GM12878 (cell line): ENCODE measurements around the gene ZMYND19. TPM values are rescaled to one million over a fixed set of nuclear protein-coding genes. Genes with fewer than 3 reads are reported as not detected.

Experiments used
- ATAC-seq: fragments of 200-7000 bp; cut with Tn5 transposase; 3 replicates; pipeline ENCODE4 v1.9.1; 2020; ENCODE audit warnings: mild to moderate bottlenecking, moderate library complexity
- BruUV-seq: library from RNA; stranded (reverse); fragments of 400-500 nt; replicated peaks from 2 replicates; lab custom pipeline; 2021; lab: Mats Ljungman, UMichigan
- CTCF ChIA-PET: fragments of 300-600 bp; sonication (Branson Sonifier 250); formaldehyde crosslinking; extraction: SDS; loops from one replicate; lab custom pipeline; 2021; ENCODE audit warnings: inconsistent platforms; lab: Yijun Ruan, JAX
- POLR2A ChIA-PET: fragments of 350-600 bp; formaldehyde crosslinking; extraction: SDS; loops from one replicate; lab custom pipeline; 2021; ENCODE audit warnings: inconsistent platforms; lab: Charles Lee
- RAD21 ChIA-PET: fragments of 300-600 bp; sonication (Branson Sonifier 250); formaldehyde crosslinking; loops from one replicate; lab custom pipeline; 2023; ENCODE audit warnings: antibody characterized with exemption; ENCODE audit not compliant: unreplicated experiment; lab: Charles Lee
- SMC1A ChIA-PET: fragments of 300-600 bp; sonication (Branson Sonifier 250); formaldehyde crosslinking; loops from one replicate; lab custom pipeline; 2023; ENCODE audit not compliant: unreplicated experiment, uncharacterized antibody; lab: Charles Lee
- DNase-seq: peaks from one replicate; pipeline ENCODE4 v3.0.0-alpha.2; 2011; ENCODE audit warnings: low read depth, low spot score
- FAIRE-seq: peaks from 3 replicates; lab custom pipeline; 2011; peaks lifted over from hg19 to GRCh38; lab: Jason Lieb, UNC
- H2AFZ ChIP-seq: 2 replicates; pipeline ENCODE4 v1.6.0; 2011; ENCODE audit warnings: low read depth, low read length, control low read depth; ENCODE audit not compliant: control insufficient read depth
- H3K27ac ChIP-seq: 2 replicates; pipeline ENCODE4 v1.5.1; 2011; ENCODE audit warnings: control low read depth; ENCODE audit not compliant: control insufficient read depth, insufficient read depth
- H3K27me3 ChIP-seq, 2 experiments: replicated peaks in 1 of 2; 2 replicates each; pipeline versions ENCODE4 v1.6.0 to v1.6.1; 2011; ENCODE audit warnings: low read length in 1 of 2; ENCODE audit not compliant: control insufficient read depth in 2 of 2, insufficient read depth in 2 of 2
- H3K36me3 ChIP-seq, 2 experiments: 2 replicates each; pipeline ENCODE4 v1.5.1; 2011; ENCODE audit warnings: low read length in 1 of 2; ENCODE audit not compliant: control insufficient read depth in 2 of 2, insufficient read depth in 2 of 2
- H3K4me1 ChIP-seq: 2 replicates; pipeline ENCODE4 v1.6.1; 2011; ENCODE audit warnings: mild to moderate bottlenecking, low read length, moderate library complexity, mixed read lengths; ENCODE audit not compliant: control insufficient read depth, insufficient read depth
- H3K4me2 ChIP-seq: 2 replicates; pipeline ENCODE4 v1.6.0; 2011; ENCODE audit warnings: control low read depth; ENCODE audit not compliant: control insufficient read depth, insufficient read depth
- H3K4me3 ChIP-seq: fragments of 200-600 bp; sonication (generic); 2 replicates; pipeline ENCODE4 v1.5.1; 2016
- H3K79me2 ChIP-seq: 2 replicates; pipeline ENCODE4 v1.6.0; 2011; ENCODE audit warnings: low read length; ENCODE audit not compliant: control insufficient read depth, insufficient read depth
- H3K9ac ChIP-seq: 2 replicates; pipeline ENCODE4 v1.8.0; 2011; ENCODE audit warnings: low read length, control low read depth, mixed read lengths; ENCODE audit not compliant: control insufficient read depth, insufficient read depth
- H3K9me3 ChIP-seq: replicated peaks from 3 replicates; pipeline ENCODE4 v1.5.1; 2011; ENCODE audit warnings: mild to moderate bottlenecking, low read length; ENCODE audit not compliant: control insufficient read depth, insufficient read depth
- H4K20me1 ChIP-seq: 2 replicates; pipeline ENCODE4 v1.6.0; 2011; ENCODE audit not compliant: control insufficient read depth, insufficient read depth
- BACH1 ChIP-seq: fragments of 450-650 bp; IDR thresholded peaks from 2 replicates; pipeline ENCODE4 v1.6.1; 2017; ENCODE audit warnings: mild to moderate bottlenecking, borderline replicate concordance
- BCL11A ChIP-seq: IDR thresholded peaks from 2 replicates; pipeline ENCODE4 v1.6.1; 2011; ENCODE audit warnings: low read depth, low read length
- CBX3 ChIP-seq: fragments of 200-600 bp; sonication (generic); IDR thresholded peaks from 2 replicates; pipeline ENCODE4 v1.6.1; 2016; ENCODE audit warnings: low read depth, borderline replicate concordance
- CHD2 ChIP-seq: IDR thresholded peaks from 2 replicates; pipeline ENCODE4 v1.6.1; 2011; ENCODE audit warnings: low read depth, low read length, improper control_type of control experiment, borderline replicate concordance
- MYC ChIP-seq: IDR thresholded peaks from 2 replicates; pipeline ENCODE4 v1.6.1; 2011; ENCODE audit warnings: mild to moderate bottlenecking, low read length, moderate library complexity, inconsistent platforms; ENCODE audit not compliant: insufficient read depth, insufficient replicate concordance, insufficient read length, severe bottlenecking
- NR2F1 ChIP-seq: fragments of 450-650 bp; conservative IDR thresholded peaks from 2 replicates; pipeline ENCODE4 v1.6.1; 2017; ENCODE audit warnings: mild to moderate bottlenecking
- PRDM15 ChIP-seq: fragments of 450-650 bp; formaldehyde crosslinking; IDR thresholded peaks from 2 replicates; pipeline ENCODE4 v1.4.0; 2020; ENCODE audit warnings: mild to moderate bottlenecking, moderate library complexity
- RELA ChIP-seq: fragments of 450-650 bp; IDR thresholded peaks from 2 replicates; pipeline ENCODE4 v1.8.0; 2014; ENCODE audit warnings: borderline replicate concordance; ENCODE audit not compliant: partially characterized antibody
- RUNX3 ChIP-seq: IDR thresholded peaks from 2 replicates; pipeline ENCODE4 v1.6.1; 2012; ENCODE audit warnings: low read length, inconsistent platforms
- SIX5 ChIP-seq: IDR thresholded peaks from 2 replicates; pipeline ENCODE4 v1.6.1; 2011; ENCODE audit warnings: mild to moderate bottlenecking, low read depth, low read length, moderate library complexity; ENCODE audit not compliant: severe bottlenecking
- SMARCA5 ChIP-seq: fragments of 450-650 bp; IDR thresholded peaks from 2 replicates; pipeline ENCODE4 v1.6.1; 2017; ENCODE audit warnings: mild to moderate bottlenecking
- SMC3 ChIP-seq: IDR thresholded peaks from 2 replicates; pipeline ENCODE4 v1.6.1; 2011; ENCODE audit warnings: low read length, improper control_type of control experiment, borderline replicate concordance
- SRF ChIP-seq, 2 experiments: IDR thresholded peaks; 2 replicates each; pipeline ENCODE4 v1.6.1; 2011; ENCODE audit warnings: low read depth in 2 of 2, low read length in 2 of 2, mild to moderate bottlenecking in 1 of 2, moderate library complexity in 1 of 2
- STAT1 ChIP-seq: fragments of 450-650 bp; conservative IDR thresholded peaks from 2 replicates; pipeline ENCODE4 v1.6.1; 2014; ENCODE audit warnings: antibody characterized with exemption, mild to moderate bottlenecking
- TARDBP ChIP-seq: IDR thresholded peaks from 2 replicates; pipeline ENCODE4 v1.6.1; 2016; ENCODE audit warnings: borderline replicate concordance
- WGBS: methylation state at CpG from one replicate; pipeline ENCODE4 v1.1.6; 2016; ENCODE audit warnings: low lambda C conversion rate; ENCODE audit not compliant: insufficient replicate concordance, insufficient coverage; ENCODE audit errors: missing lambda C conversion rate; 5-methylcytosine and 5-hydroxymethylcytosine counted together
- in situ Hi-C: fragments of 300-500 bp; cut with MboI; formaldehyde crosslinking; loops from 9 replicates; pipeline ENCODE4 v1.14.3; 2018; ENCODE audit warnings: mixed read lengths
- intact Hi-C: fragments of 100-400 bp; cut with micrococcal nuclease; formaldehyde crosslinking; loops from one replicate; pipeline ENCODE4 v1.14.2; 2022; ENCODE audit not compliant: unreplicated experiment
- polyA plus RNA-seq, 11 experiments: library from polyadenylated mRNA; depleted of rRNA in 4 of 11; unstranded in 6 of 11; stranded (reverse) in 5 of 11; fragments of >200 nt; fragmentation: Nextera tagmentation in 4 of 11; fragmentation: Illumina TruSeq in 1 of 11; extraction: Ambion mirVana in 4 of 11; extraction: Trizol in 1 of 11; gene quantifications; 1 replicate in 1 of 11; 2 replicates in 10 of 11; pipeline versions ENCODE4 v1.2.1 to v1.2.3, GENCODE V29; 2011 to 2016; ENCODE audit warnings: inconsistent platforms in 2 of 11, missing spikeins in 2 of 11, low read depth in 1 of 11
- total RNA-seq, 4 experiments: library from RNA; depleted of rRNA in 3 of 4; stranded (reverse); fragments of >200 nt in 3 of 4; fragmentation: Illumina TruSeq in 1 of 4; extraction: Trizol in 1 of 4; gene quantifications; 2 replicates each; pipeline versions ENCODE4 v1.2.1 to v1.2.3, GENCODE V29; 2013 to 2021
- TF ChIP-seq, protein P1 (sequence below): fragments of 450-650 bp; IDR thresholded peaks from 2 replicates; pipeline ENCODE4 v1.6.1; 2016; ENCODE audit warnings: mild to moderate bottlenecking
- TF ChIP-seq, protein P2 (sequence below), 3 experiments: IDR thresholded peaks in 2 of 3; conservative IDR thresholded peaks in 1 of 3; 2 replicates each; pipeline ENCODE4 v1.5.1; 2011; ENCODE audit warnings: low read depth in 3 of 3, low read length in 3 of 3, mild to moderate bottlenecking in 3 of 3, control low read depth in 2 of 3, moderate library complexity in 2 of 3, inconsistent platforms in 1 of 3, mixed read lengths in 1 of 3; ENCODE audit not compliant: control insufficient read depth in 2 of 3, insufficient read depth in 1 of 3; ENCODE audit errors: extremely low read depth in 1 of 3

Gene ZMYND19
- total and polyA plus RNA-seq, 10 of the 15 experiments (the other 5 are each of a cell fraction or from before 2014, with no cell fraction given), result 0.84 to 54.8 (median 20.1) TPM

DNA sequence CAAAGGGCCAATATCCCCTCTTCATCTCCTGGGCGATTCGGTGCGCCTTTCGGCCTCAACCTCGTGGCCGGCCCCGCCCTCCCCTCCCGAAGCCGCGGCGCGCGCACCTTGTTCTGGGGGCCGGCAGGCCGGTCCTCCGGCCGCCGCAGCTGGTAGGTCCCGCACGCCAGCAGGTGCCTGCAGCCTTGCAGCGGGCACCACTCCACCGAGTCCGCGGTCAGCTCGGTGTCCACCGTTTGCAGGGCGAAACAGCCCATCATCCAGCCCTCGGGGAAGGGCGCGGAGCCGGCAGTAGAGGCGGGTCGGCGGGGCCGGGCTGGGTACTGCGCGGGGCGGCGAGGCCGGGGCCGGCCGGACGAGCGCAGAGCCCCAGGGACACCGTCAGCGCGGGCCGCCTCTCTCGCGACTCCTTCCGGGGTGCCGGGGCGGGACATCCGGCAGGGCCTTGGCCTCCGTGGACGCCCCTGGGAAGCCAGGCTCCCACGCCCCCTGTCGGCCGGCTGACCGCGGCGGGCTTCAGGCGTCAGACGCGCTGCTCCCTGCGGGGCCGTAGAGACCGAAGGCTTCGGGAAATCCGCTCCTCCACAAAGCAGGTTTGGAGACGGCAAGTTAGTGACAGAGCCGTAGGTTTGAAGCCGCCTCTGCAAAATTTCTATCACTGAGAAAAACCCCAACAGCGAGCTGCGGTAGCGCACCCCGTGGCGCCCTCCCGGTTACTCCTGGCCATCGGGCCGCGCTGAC, 11.6 kb downstream of the ZMYND19 start, which contains the start of gene DPH7:
TSS of gene DPH7 (minus strand) at position 408 of the 741 bp plus-strand sequence. CDS start at position 260, 148 bp downstream.
- H2AFZ ChIP-seq, result peak within 1 kb of the TSS; percentile 81
- H3K27ac ChIP-seq, result peak within 1 kb of the TSS; percentile 65
- ChIA-PET CTCF (interaction anchor here (0.6 to 2.4 kb wide), 11 partner anchors 8 to 446 kb away, joined by 3 to 9 read pairs (median 4); partner anchors contain the start of gene MRPL41), SMC1A (no interaction called here), RAD21 (no interaction called here), POLR2A (interaction anchor here (1.0 kb wide), 1 partner anchor 15 kb away, joined by 3 read pairs; no protein-coding TSS in a partner anchor)
- H3K27me3 ChIP-seq, result no peaks in the 10 kb centered on the region
- peak; percentile 35 for DNase-seq
- WGBS, result 22% methylated on average over 37 of the region's 82 CpGs
- peak within 1 kb of the TSS; percentile 86 for H3K4me3 ChIP-seq
- no TSS peak for BruUV-seq
- no peaks in the 10 kb centered on the region for H3K9me3 ChIP-seq
- H3K4me2 ChIP-seq, result peak within 1 kb of the TSS; percentile 81
- no peaks in the 10 kb centered on the region for H4K20me1 ChIP-seq
- peaks cover 26% of the 10 kb centered on the region for H3K79me2 ChIP-seq
- ATAC-seq, result peak; percentile 96
- peaks cover 16% of the 10 kb centered on the region for H3K4me1 ChIP-seq
- peaks cover 8 to 14% of the 10 kb centered on the region in 2 experiments; a peak in 3 of 4 replicates for H3K36me3 ChIP-seq
- FAIRE-seq, result peak; percentile 74
- in situ Hi-C loops (no loop called here), intact Hi-C loops (loop anchor here (2.0 kb wide), 1 partner anchor 40 kb away; the partner anchor contains the start of gene EHMT1)
- H3K9ac ChIP-seq, result peak within 1 kb of the TSS; percentile 80
- peak; percentile 30; the same call in 1 of the 2 replicates for TF ChIP-seq SMC3
- TF ChIP-seq SRF (IDR thresholded peaks at IDR 0.05; ENCODE audit: low read depth in 2 of 2, low read length in 2 of 2), result peak in 1 of 2 experiments; percentile 69; a peak in 2 of 4 replicates
- peak; percentile 74 for TF ChIP-seq NR2F1
- TF ChIP-seq, protein P1, sequence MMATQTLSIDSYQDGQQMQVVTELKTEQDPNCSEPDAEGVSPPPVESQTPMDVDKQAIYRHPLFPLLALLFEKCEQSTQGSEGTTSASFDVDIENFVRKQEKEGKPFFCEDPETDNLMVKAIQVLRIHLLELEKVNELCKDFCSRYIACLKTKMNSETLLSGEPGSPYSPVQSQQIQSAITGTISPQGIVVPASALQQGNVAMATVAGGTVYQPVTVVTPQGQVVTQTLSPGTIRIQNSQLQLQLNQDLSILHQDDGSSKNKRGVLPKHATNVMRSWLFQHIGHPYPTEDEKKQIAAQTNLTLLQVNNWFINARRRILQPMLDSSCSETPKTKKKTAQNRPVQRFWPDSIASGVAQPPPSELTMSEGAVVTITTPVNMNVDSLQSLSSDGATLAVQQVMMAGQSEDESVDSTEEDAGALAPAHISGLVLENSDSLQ, result peak; percentile 57
- TF ChIP-seq BACH1, result peak; percentile 91
- no peak for TF ChIP-seq CBX3
- TF ChIP-seq, protein P2, sequence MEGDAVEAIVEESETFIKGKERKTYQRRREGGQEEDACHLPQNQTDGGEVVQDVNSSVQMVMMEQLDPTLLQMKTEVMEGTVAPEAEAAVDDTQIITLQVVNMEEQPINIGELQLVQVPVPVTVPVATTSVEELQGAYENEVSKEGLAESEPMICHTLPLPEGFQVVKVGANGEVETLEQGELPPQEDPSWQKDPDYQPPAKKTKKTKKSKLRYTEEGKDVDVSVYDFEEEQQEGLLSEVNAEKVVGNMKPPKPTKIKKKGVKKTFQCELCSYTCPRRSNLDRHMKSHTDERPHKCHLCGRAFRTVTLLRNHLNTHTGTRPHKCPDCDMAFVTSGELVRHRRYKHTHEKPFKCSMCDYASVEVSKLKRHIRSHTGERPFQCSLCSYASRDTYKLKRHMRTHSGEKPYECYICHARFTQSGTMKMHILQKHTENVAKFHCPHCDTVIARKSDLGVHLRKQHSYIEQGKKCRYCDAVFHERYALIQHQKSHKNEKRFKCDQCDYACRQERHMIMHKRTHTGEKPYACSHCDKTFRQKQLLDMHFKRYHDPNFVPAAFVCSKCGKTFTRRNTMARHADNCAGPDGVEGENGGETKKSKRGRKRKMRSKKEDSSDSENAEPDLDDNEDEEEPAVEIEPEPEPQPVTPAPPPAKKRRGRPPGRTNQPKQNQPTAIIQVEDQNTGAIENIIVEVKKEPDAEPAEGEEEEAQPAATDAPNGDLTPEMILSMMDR (IDR thresholded peaks at IDR 0.05 in 2 of 3, conservative IDR thresholded peaks at IDR 0.05 in 1 of 3; ENCODE audit: control insufficient read depth in 2 of 3, extremely low read depth in 1 of 3, insufficient read depth in 1 of 3, low read depth in 3 of 3, low read length in 3 of 3), result peak; percentile 95 to 97 (median 97)
- no peak for TF ChIP-seq MYC
- no peak for TF ChIP-seq PRDM15 (CRISPR knock-in tag)
- TF ChIP-seq CHD2, result peak; percentile 83
- TF ChIP-seq BCL11A, result peak; percentile 25; the same call in 1 of the 2 replicates
- peak; percentile 66 for TF ChIP-seq SIX5
- peak; percentile 92 for TF ChIP-seq STAT1
- peak; percentile 92 for TF ChIP-seq SMARCA5
- 0 out of 2 replicates have a peak, but pooled peaks have one; percentile 32 for TF ChIP-seq TARDBP
- peak; percentile 76 for TF ChIP-seq RUNX3
- TF ChIP-seq RELA, result peak; percentile 74
